ENCODE data around the gene ADGRL1. TPM values are rescaled to one million over a fixed set of nuclear protein-coding genes. Genes with fewer than 3 reads are reported as not detected.
A peak's percentile ranks its signal among the peaks of the same experiment; 100 is the strongest.

Gene ADGRL1
- total RNA-seq, 1 donor: 2.5 TPM

DNA sequence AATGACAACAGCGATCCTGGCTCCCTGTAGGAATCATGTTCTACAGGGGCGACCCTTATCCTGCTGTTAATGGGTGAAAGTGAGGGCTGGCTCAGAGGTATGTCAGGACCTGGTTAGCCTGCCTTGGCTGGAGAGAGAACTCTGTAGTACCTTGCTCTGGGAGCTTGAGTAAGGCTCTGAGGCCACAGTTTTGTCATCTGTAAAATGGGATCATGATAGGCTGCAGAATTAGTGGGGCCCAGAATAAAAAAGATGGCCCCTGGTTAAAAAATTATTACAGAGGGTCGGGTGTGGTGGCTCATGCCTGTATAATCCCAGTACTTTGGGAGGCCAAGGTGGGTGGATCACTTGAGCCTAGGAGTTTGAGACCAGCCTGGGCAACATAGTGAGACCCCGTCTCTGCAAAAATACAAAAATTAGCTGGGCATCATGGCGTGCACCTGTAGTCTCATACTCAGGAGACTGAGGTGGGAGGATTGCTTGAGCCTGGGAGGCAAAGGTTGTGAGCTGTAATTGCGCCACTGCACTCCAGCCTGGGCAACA is 104.9 kb downstream of the ADGRL1 start:
- Histone ChIP-seq H3K27ac (ENCODE audit: low read depth, low read length) (no peak overlapping the region), H3K36me3 (ENCODE audit: insufficient read depth, low read length) (peaks cover 59% of the 10 kb centered on the region), H4K20me1 (ENCODE audit: insufficient read depth, low read length) (no peaks in the 10 kb centered on the region), H2AFZ (ENCODE audit: low read length) (no peak overlapping the region), H3K4me3 (ENCODE audit: insufficient read depth, low read length) (no peak overlapping the region), H3K79me2 (ENCODE audit: insufficient read depth, low read length) (no peaks in the 10 kb centered on the region), H3K4me1 (ENCODE audit: insufficient read depth, low read length) (peaks cover 10% of the 10 kb centered on the region), H3K9me3 (ENCODE audit: low read depth, low read length) (no peaks in the 10 kb centered on the region), H3K27me3 (ENCODE audit: insufficient read depth, low read length) (no peaks in the 10 kb centered on the region), H3K4me2 (ENCODE audit: insufficient read depth, low read length) (no peak overlapping the region)
- DNase-seq (ENCODE audit: insufficient read length, low spot score, missing footprints): peak; percentile 8
- TF ChIP-seq, protein P1, sequence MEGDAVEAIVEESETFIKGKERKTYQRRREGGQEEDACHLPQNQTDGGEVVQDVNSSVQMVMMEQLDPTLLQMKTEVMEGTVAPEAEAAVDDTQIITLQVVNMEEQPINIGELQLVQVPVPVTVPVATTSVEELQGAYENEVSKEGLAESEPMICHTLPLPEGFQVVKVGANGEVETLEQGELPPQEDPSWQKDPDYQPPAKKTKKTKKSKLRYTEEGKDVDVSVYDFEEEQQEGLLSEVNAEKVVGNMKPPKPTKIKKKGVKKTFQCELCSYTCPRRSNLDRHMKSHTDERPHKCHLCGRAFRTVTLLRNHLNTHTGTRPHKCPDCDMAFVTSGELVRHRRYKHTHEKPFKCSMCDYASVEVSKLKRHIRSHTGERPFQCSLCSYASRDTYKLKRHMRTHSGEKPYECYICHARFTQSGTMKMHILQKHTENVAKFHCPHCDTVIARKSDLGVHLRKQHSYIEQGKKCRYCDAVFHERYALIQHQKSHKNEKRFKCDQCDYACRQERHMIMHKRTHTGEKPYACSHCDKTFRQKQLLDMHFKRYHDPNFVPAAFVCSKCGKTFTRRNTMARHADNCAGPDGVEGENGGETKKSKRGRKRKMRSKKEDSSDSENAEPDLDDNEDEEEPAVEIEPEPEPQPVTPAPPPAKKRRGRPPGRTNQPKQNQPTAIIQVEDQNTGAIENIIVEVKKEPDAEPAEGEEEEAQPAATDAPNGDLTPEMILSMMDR (IDR thresholded peaks at IDR 0.05; ENCODE audit: extremely low read depth, low read depth, low read length): no peak

Small RNA genes within 50 kb of the gene (small RNA-seq; reads per million reads assigned to genes)
- gene RN7SL231P: not detected

Other genes with a start within 250 kb of the ADGRL1 start
- 2.4 and 2.5 TPM in 2 replicates for gene RFX1, start 199.8 kb downstream of the ADGRL1 start, total RNA-seq
- not detected in 2 replicates for gene RLN3, start 178.0 kb downstream of the ADGRL1 start, total RNA-seq
- gene IL27RA, start 174.4 kb downstream of the ADGRL1 start, total RNA-seq: 1.1 and 1.2 TPM in 2 replicates
- not detected in 2 replicates for gene PALM3, start 144.1 kb downstream of the ADGRL1 start, total RNA-seq
- 0.59 and 1.1 TPM in 2 replicates for gene MISP3, start 133.4 kb downstream of the ADGRL1 start, total RNA-seq
- gene C19orf67, start 120.4 kb downstream of the ADGRL1 start, total RNA-seq: not detected in 2 replicates
- 16.2 and 27.9 TPM in 2 replicates for gene SAMD1, start 115.4 kb downstream of the ADGRL1 start, total RNA-seq
- gene PRKACA, start 88.4 kb downstream of the ADGRL1 start, total RNA-seq: 45.6 and 56.3 TPM in 2 replicates
- gene ASF1B, start 69.6 kb downstream of the ADGRL1 start, total RNA-seq: 1.1 and 2.7 TPM in 2 replicates
- 16.8 and 25.3 TPM in 2 replicates for gene ADGRE5, start 175.3 kb upstream of the ADGRL1 start, total RNA-seq
- 42.1 and 49.2 TPM in 2 replicates for gene DDX39A, start 213.2 kb upstream of the ADGRL1 start, total RNA-seq
- 138 and 167 TPM in 2 replicates for gene PKN1, start 227.1 kb upstream of the ADGRL1 start, total RNA-seq